HG02759 (cell line): ENCODE data around the gene VPS33B.

Source experiments
- ATAC-seq: cut with Tn5 transposase; IDR thresholded peaks from one replicate; pipeline ENCODE4 v1.9.1; 2021; ENCODE audit warnings: mild to moderate bottlenecking, moderate library complexity; ENCODE audit not compliant: unreplicated experiment

Gene VPS33B

GRCh38 chr15:90986790-90987507, 35.4 kb downstream of the VPS33B start:
- peak; percentile 45 for ATAC-seq

- ATAC-seq, result peak; percentile 50
Observed at GRCh38 chr15:90982135-90982534, 40.3 kb downstream of the VPS33B start.

GRCh38 chr15:90981681-90982080, 40.7 kb downstream of the VPS33B start:
- ATAC-seq, result peak; percentile 76

- no peak for ATAC-seq
Observed at GRCh38 chr15:90979582-90979981, 42.8 kb downstream of the VPS33B start.

GRCh38 chr15:90974216-90974615, 48.2 kb downstream of the VPS33B start:
- no peak for ATAC-seq

- no peak for ATAC-seq
Observed at GRCh38 chr15:90972133-90972532, 50.3 kb downstream of the VPS33B start.

- ATAC-seq, result no peak
Observed at GRCh38 chr15:90970274-90970673, 52.1 kb downstream of the VPS33B start.

GRCh38 chr15:90968434-90968833, 54.0 kb downstream of the VPS33B start:
- no peak for ATAC-seq

GRCh38 chr15:90967206-90967605, 55.2 kb downstream of the VPS33B start:
- ATAC-seq, result no peak

- ATAC-seq, result no peak
Observed at GRCh38 chr15:90966262-90966661, 56.1 kb downstream of the VPS33B start.

- ATAC-seq, result no peak
Observed at GRCh38 chr15:90962021-90962420, 60.4 kb downstream of the VPS33B start.

GRCh38 chr15:90960298-90961091, 61.9 kb downstream of the VPS33B start:
- no peak for ATAC-seq

GRCh38 chr15:90959894-90960293, 62.5 kb downstream of the VPS33B start:
- ATAC-seq, result no peak

GRCh38 chr15:90959028-90959595, 63.3 kb downstream of the VPS33B start:
- ATAC-seq, result no peak

GRCh38 chr15:90957791-90958190, 64.6 kb downstream of the VPS33B start:
- no peak for ATAC-seq

GRCh38 chr15:90957031-90957790, 65.2 kb downstream of the VPS33B start:
- ATAC-seq, result no peak

- ATAC-seq, result peak; percentile 30
Observed at GRCh38 chr15:90956274-90957030, 65.9 kb downstream of the VPS33B start.

GRCh38 chr15:90955624-90956273, 66.6 kb downstream of the VPS33B start:
- no peak for ATAC-seq

- ATAC-seq, result peak; percentile 89
Observed at GRCh38 chr15:90954712-90955623, 67.4 kb downstream of the VPS33B start, which contains the start of gene RCCD1. Gene RCCD1, plus strand, starts transcription at chr15:90954884. Its CDS starts 1,851 bp downstream, at chr15:90956735.
